RWPE2 (cell line): ENCODE measurements around the gene DSCAML1.

ENCODE experiments used
- ATAC-seq: fragments of 200-7000 bp; cut with Tn5 transposase; 3 replicates; pipeline ENCODE4 v1.9.1; 2021; ENCODE audit warnings: low read depth
- DNase-seq: peaks from one replicate; pipeline ENCODE4 v3.0.0-alpha.2; 2020; ENCODE audit warnings: low spot score
- H3K27ac ChIP-seq: fragments of 450-650 bp; 2 replicates; pipeline ENCODE4 v1.5.1; 2017; ENCODE audit warnings: mild to moderate bottlenecking; ENCODE audit not compliant: poor library complexity, severe bottlenecking
- H3K27me3 ChIP-seq: fragments of 250-450 bp; sonication (Bioruptor Pico); 2 replicates; pipeline ENCODE4 v1.5.1; 2021; ENCODE audit warnings: mild to moderate bottlenecking, moderate library complexity; ENCODE audit not compliant: insufficient read depth, poor library complexity, severe bottlenecking
- H3K36me3 ChIP-seq: fragments of 250-450 bp; sonication (Bioruptor Pico); 2 replicates; pipeline ENCODE4 v1.5.1; 2020; ENCODE audit warnings: low read depth, mild to moderate bottlenecking, moderate library complexity
- H3K4me1 ChIP-seq: fragments of 250-450 bp; sonication (Bioruptor Pico); 2 replicates; pipeline ENCODE4 v1.5.1; 2021; ENCODE audit warnings: mild to moderate bottlenecking, moderate library complexity; ENCODE audit not compliant: insufficient read depth, poor library complexity, severe bottlenecking
- H3K4me3 ChIP-seq: fragments of 250-450 bp; sonication (Bioruptor Pico); 2 replicates; pipeline ENCODE4 v1.5.1; 2021; ENCODE audit warnings: mild to moderate bottlenecking, moderate library complexity; ENCODE audit not compliant: severe bottlenecking
- H3K9me3 ChIP-seq: fragments of 250-450 bp; sonication (Bioruptor Pico); 2 replicates; pipeline ENCODE4 v1.5.1; 2021; ENCODE audit warnings: mild to moderate bottlenecking, moderate library complexity; ENCODE audit not compliant: severe bottlenecking
- TF ChIP-seq, protein P1 (sequence below): fragments of 450-650 bp; IDR thresholded peaks from one replicate; pipeline ENCODE4 v1.5.1; 2017; ENCODE audit warnings: mild to moderate bottlenecking, moderate library complexity; ENCODE audit not compliant: poor library complexity, severe bottlenecking

The DSCAML1 gene

DNA sequence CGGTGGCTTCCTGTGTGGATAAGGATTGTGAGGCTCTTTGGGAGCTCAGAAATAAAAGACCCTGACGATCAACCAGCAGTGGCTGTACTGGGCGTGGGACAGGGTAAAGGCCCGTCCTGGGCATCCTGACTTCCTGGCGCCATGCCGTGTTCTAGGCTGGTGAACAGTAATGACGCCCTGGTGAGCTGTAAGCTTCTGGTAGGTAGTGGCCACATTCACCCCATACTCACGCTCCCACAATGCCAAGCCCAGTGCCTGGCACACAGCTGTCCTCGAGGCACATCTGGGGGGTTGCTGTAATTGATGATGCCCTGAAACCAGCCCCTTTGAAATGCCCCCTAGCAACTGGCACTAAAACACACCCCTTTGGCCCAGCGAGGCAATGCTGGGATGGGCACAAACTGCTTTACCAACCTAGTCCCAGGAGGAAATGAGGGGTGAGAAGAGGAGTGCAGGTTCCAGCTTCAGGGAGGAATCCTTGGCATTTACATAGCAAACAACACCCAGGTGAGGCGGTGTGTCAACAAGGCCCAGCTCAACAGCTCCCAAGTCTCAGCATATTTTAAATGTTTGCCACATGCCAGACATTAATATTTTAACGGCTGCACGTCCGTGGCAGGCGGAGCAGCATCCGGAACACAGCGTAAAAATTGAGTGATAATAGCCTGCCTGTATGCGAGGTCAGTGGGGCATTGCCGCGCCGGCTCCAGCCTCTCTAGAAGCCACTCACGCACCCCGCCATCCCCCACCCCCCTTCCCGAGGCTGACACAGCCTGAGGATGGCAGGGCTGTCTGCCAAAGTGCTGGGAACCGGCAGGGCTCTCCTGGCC, 79.3 kb downstream of the DSCAML1 start:
- ATAC-seq (peak; percentile 89), DNase-seq (no peak)
- Histone ChIP-seq H3K4me3 (no peak overlapping the region), H3K36me3 (no peaks in the 10 kb centered on the region), H3K4me1 (peaks cover 8% of the 10 kb centered on the region), H3K27me3 (no peaks in the 10 kb centered on the region), H3K9me3 (no peaks in the 10 kb centered on the region), H3K27ac (peak overlapping the region; percentile 36)
- TF ChIP-seq, protein P1, sequence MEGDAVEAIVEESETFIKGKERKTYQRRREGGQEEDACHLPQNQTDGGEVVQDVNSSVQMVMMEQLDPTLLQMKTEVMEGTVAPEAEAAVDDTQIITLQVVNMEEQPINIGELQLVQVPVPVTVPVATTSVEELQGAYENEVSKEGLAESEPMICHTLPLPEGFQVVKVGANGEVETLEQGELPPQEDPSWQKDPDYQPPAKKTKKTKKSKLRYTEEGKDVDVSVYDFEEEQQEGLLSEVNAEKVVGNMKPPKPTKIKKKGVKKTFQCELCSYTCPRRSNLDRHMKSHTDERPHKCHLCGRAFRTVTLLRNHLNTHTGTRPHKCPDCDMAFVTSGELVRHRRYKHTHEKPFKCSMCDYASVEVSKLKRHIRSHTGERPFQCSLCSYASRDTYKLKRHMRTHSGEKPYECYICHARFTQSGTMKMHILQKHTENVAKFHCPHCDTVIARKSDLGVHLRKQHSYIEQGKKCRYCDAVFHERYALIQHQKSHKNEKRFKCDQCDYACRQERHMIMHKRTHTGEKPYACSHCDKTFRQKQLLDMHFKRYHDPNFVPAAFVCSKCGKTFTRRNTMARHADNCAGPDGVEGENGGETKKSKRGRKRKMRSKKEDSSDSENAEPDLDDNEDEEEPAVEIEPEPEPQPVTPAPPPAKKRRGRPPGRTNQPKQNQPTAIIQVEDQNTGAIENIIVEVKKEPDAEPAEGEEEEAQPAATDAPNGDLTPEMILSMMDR = no peak

DNA sequence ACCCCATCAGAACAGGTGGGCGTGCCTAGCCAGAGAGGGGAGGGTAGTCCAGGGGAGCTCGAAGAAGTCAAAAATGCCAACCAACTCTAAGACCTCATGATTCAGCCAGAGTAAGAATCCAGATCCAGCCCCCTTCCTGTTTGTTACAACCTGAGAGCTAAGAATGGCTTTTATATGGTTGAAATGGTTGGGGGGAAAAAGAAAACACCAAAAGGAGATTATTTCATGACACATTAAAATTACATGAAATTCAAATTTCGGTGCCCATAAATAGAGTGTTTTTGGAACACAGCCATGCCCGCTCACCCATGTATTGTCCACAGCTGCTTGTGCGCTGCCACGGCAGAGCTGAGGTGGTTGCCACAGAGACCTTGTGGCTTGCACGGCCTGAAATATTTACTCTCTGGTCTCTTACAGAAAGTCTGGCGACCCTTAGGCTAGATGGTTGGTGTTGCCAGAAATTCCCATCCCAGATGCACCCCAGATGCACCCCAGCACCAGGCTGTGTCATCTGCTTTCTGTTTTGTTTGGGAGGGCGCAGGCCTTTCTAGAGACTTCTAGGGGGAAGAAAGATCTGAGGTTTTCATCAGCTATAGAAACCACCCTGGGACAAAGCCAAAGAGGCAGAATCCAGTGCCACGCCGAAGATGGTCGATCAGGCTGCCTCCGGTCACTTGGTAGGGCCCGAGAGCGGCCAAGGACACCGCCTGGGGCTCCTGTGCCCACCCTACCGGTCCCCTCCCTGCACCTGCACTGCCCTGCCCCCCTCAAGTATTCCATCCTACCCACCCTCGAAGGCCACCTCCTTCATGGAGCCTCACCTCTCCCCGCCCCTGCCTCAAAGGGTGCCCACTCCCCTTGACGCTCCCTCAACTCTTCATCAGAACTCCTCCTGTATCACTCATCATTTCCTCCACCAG, 80.2 kb downstream of the DSCAML1 start:
- no peak overlapping the region for H3K4me3 ChIP-seq
- no peak overlapping the region for H3K27ac ChIP-seq
- H3K27me3 ChIP-seq = no peaks in the 10 kb centered on the region
- ATAC-seq (no peak), DNase-seq (no peak)
- TF ChIP-seq, protein P1 = no peak
- no peaks in the 10 kb centered on the region for H3K36me3 ChIP-seq
- H3K9me3 ChIP-seq = no peaks in the 10 kb centered on the region
- peaks cover 8% of the 10 kb centered on the region for H3K4me1 ChIP-seq

DNA sequence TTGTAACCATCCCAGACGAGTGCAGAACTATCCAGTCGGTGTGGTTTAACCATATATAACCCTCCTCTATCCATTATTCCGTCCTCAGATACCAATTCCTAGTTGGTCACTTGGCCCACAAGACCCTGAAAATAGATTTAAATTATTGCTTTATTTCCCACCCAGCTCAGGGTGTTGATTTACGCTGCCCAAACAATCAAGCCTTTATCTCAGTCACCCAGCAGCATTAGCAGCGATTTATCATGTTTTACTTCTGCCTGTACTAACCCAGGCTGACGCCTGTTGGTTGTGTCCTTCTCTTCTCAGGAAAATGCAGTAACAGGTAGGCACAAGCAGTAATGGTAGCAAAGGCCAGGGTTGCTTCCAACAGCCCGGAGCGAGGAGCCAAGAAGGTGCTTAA, 81.2 kb downstream of the DSCAML1 start:
- DNase-seq = no peak
- peaks cover 8% of the 10 kb centered on the region for H3K4me1 ChIP-seq
- H3K4me3 ChIP-seq = no peak overlapping the region
- TF ChIP-seq, protein P1 = no peak
- H3K36me3 ChIP-seq = no peaks in the 10 kb centered on the region
- ATAC-seq = no peak
- no peaks in the 10 kb centered on the region for H3K27me3 ChIP-seq
- H3K27ac ChIP-seq = no peak overlapping the region
- no peaks in the 10 kb centered on the region for H3K9me3 ChIP-seq

DNA sequence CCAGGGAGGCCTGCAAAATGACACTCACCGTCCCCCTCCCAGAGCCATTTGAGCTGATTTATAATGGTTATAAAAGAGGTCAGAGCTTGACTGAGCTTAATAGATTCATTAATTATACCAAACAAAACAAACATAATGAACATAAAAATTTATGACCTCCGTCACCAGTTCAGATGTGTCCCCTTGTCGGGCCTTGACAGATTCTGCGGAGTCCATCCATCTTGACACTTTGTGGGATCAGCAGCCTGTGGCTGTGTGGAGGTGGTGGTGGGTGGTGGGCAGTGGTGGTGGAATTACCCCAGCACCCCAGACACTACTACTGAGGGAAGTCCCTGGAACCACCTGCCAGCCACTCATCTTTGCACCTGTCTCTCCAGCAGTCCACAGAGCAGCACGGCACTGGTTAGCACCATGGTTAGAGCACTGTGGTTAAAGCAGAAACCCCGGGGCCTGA, 83.5 kb downstream of the DSCAML1 start:
- peaks cover 8% of the 10 kb centered on the region for H3K4me1 ChIP-seq
- peaks cover 3% of the 10 kb centered on the region for H3K27me3 ChIP-seq
- H3K36me3 ChIP-seq = no peaks in the 10 kb centered on the region
- no peak overlapping the region for H3K27ac ChIP-seq
- H3K4me3 ChIP-seq = no peak overlapping the region
- H3K9me3 ChIP-seq = no peaks in the 10 kb centered on the region
- ATAC-seq (no peak), DNase-seq (no peak)
- TF ChIP-seq, protein P1 = no peak
